Measurements from ENCODE around the gene CHTF18.

- no peak for TF ChIP-seq CTCF (IDR thresholded peaks at IDR 0.05 in 8 of 11, conservative IDR thresholded peaks at IDR 0.05 in 3 of 11)
- TF ChIP-seq POLR2AphosphoS5 (IDR thresholded peaks at IDR 0.05) = no peak
- TF ChIP-seq POLR2A (IDR thresholded peaks at IDR 0.05) = no peak
Observed at GRCh38 chr16:792221-792995, 4.0 kb downstream of the CHTF18 start.
